Neural cell (in vitro differentiated cells): ENCODE measurements around the gene LCLAT1. TPM values are rescaled to one million over a fixed set of nuclear protein-coding genes. Genes with fewer than 3 reads are reported as not detected.

Experiments
- H2AFZ ChIP-seq: fragments of 200-600, 300-800 bp; sonication (generic), shearing (Covaris generic); 2 replicates; pipeline ENCODE4 v1.6.0; 2014; ENCODE audit warnings: low read depth, mild to moderate bottlenecking, antibody characterized with exemption, low read length, moderate library complexity
- H3F3A ChIP-seq: fragments of 200-600 bp; shearing (Covaris generic); 2 replicates; pipeline ENCODE4 v1.6.1; 2016; ENCODE audit warnings: mild to moderate bottlenecking, moderate library complexity, mixed read lengths, antibody characterized with exemption, low read length; ENCODE audit not compliant: insufficient read depth, poor library complexity, severe bottlenecking
- H3K27ac ChIP-seq: fragments of 200-600, 300-800 bp; sonication (generic), shearing (Covaris generic); 2 replicates; pipeline ENCODE4 v1.5.1; 2014; ENCODE audit warnings: mild to moderate bottlenecking, low read length, moderate library complexity
- H3K27me3 ChIP-seq: fragments of 300-800, 200-600 bp; sonication (generic), shearing (Covaris generic); 2 replicates; pipeline ENCODE4 v1.6.0; 2014; ENCODE audit warnings: mild to moderate bottlenecking, low read depth, low read length, moderate library complexity; ENCODE audit not compliant: insufficient read depth
- H3K36me3 ChIP-seq: fragments of 300-800, 200-600 bp; sonication (generic), shearing (Covaris generic); 2 replicates; pipeline ENCODE4 v1.5.1; 2014; ENCODE audit warnings: mild to moderate bottlenecking, antibody characterized with exemption, low read length, moderate library complexity; ENCODE audit not compliant: insufficient read depth
- H3K4me2 ChIP-seq: fragments of 300-800, 200-600 bp; sonication (generic), shearing (Covaris generic); 2 replicates; pipeline ENCODE4 v1.6.0; 2014; ENCODE audit warnings: mild to moderate bottlenecking, low read length
- H3K4me3 ChIP-seq: fragments of 300-800, 200-600 bp; sonication (generic), shearing (Covaris generic); 2 replicates; pipeline ENCODE4 v1.5.1; 2014; ENCODE audit warnings: mild to moderate bottlenecking, low read length, moderate library complexity
- H3K79me2 ChIP-seq: fragments of 200-600 bp; shearing (Covaris generic); replicated peaks from 2 replicates; pipeline ENCODE4 v1.6.0; 2014; ENCODE audit warnings: mild to moderate bottlenecking, low read length, moderate library complexity; ENCODE audit not compliant: insufficient read depth
- H3K9ac ChIP-seq: fragments of 300-800, 200-600 bp; sonication (generic), shearing (Covaris generic); 2 replicates; pipeline ENCODE4 v1.6.1; 2016; ENCODE audit warnings: mild to moderate bottlenecking, low read length, mixed read lengths
- H3K9me2 ChIP-seq: fragments of 200-600 bp; shearing (Covaris generic); 2 replicates; pipeline ENCODE4 v1.6.1; 2016; ENCODE audit warnings: mild to moderate bottlenecking, low read length, mixed read lengths; ENCODE audit not compliant: insufficient read depth
- H3K9me3 ChIP-seq: fragments of 200-600, 300-800 bp; sonication (generic), shearing (Covaris generic); 2 replicates; pipeline ENCODE4 v1.6.1; 2016; ENCODE audit warnings: mild to moderate bottlenecking, mixed run types, low read length, moderate library complexity, mixed read lengths
- H4K20me1 ChIP-seq: fragments of 200-600 bp; shearing (Covaris generic); 2 replicates; pipeline ENCODE4 v1.6.1; 2016; ENCODE audit warnings: mild to moderate bottlenecking, mixed run types; ENCODE audit not compliant: insufficient read depth
- CTCF ChIP-seq: fragments of 450-650 bp; IDR thresholded peaks from 2 replicates; pipeline ENCODE4 v1.5.1; 2014; ENCODE audit warnings: antibody characterized with exemption, mild to moderate bottlenecking, moderate library complexity; ENCODE audit not compliant: poor library complexity, severe bottlenecking
- EP300 ChIP-seq: fragments of 450-650 bp; conservative IDR thresholded peaks from 2 replicates; pipeline ENCODE4 v1.6.1; 2014; ENCODE audit warnings: antibody characterized with exemption, mild to moderate bottlenecking, moderate library complexity; ENCODE audit not compliant: poor library complexity, severe bottlenecking
- EZH2 ChIP-seq: fragments of 200-600, 300-800 bp; shearing (Covaris generic), sonication (generic); IDR thresholded peaks from 2 replicates; pipeline ENCODE4 v1.6.1; 2014; ENCODE audit warnings: antibody characterized with exemption, low read length, borderline replicate concordance, mild to moderate bottlenecking; ENCODE audit not compliant: insufficient read depth, poor library complexity, severe bottlenecking
- MXI1 ChIP-seq: fragments of 450-650 bp; conservative IDR thresholded peaks from 2 replicates; pipeline ENCODE4 v1.6.1; 2014; ENCODE audit warnings: antibody characterized with exemption, mild to moderate bottlenecking; ENCODE audit not compliant: poor library complexity, severe bottlenecking
- POLR2AphosphoS5 ChIP-seq: IDR thresholded peaks from 2 replicates; pipeline ENCODE4 v1.6.1; 2012
- RAD21 ChIP-seq: fragments of 450-650 bp; conservative IDR thresholded peaks from 2 replicates; pipeline ENCODE4 v1.6.1; 2014; ENCODE audit warnings: antibody characterized with exemption, mild to moderate bottlenecking, moderate library complexity
- REST ChIP-seq: IDR thresholded peaks from 2 replicates; pipeline ENCODE4 v1.6.1; 2012; ENCODE audit warnings: borderline replicate concordance
- SMC3 ChIP-seq: fragments of 450-650 bp; conservative IDR thresholded peaks from 2 replicates; pipeline ENCODE4 v1.6.1; 2014; ENCODE audit warnings: antibody characterized with exemption, mild to moderate bottlenecking, moderate library complexity; ENCODE audit not compliant: poor library complexity
- TAF1 ChIP-seq: IDR thresholded peaks from 2 replicates; pipeline ENCODE4 v1.6.1; 2012; ENCODE audit warnings: low read depth
- polyA plus RNA-seq: library from polyadenylated mRNA; depleted of rRNA; stranded (reverse); fragments of >200 nt; gene quantifications from 2 replicates; pipeline ENCODE4 v1.2.3, GENCODE V29; 2014

Gene LCLAT1
- polyA plus RNA-seq, 1 donor from 2014 or later: 5.8 TPM

GRCh38 chr2:30502310-30502709 lies 55.3 kb downstream of the LCLAT1 start:
- no peak overlapping the region for H3K9ac ChIP-seq
- no peaks in the 10 kb centered on the region for H3K9me2 ChIP-seq
- no peak overlapping the region for H3K4me3 ChIP-seq
- H3K4me2 ChIP-seq: no peak overlapping the region
- H3K36me3 ChIP-seq: no peaks in the 10 kb centered on the region
- H3K79me2 ChIP-seq: no peaks in the 10 kb centered on the region
- no peak overlapping the region for H3K27ac ChIP-seq
- H4K20me1 ChIP-seq: no peaks in the 10 kb centered on the region
- no peaks in the 10 kb centered on the region for H3K27me3 ChIP-seq
- H2AFZ ChIP-seq: no peak overlapping the region
- H3K9me3 ChIP-seq: no peaks in the 10 kb centered on the region
- H3F3A ChIP-seq: no peaks in the 10 kb centered on the region
- no peak for TF ChIP-seq EP300
- TF ChIP-seq REST: no peak
- no peak for TF ChIP-seq MXI1
- TF ChIP-seq POLR2AphosphoS5: no peak
- no peak for TF ChIP-seq RAD21
- TF ChIP-seq CTCF: no peak
- no peak for TF ChIP-seq TAF1
- no peak for TF ChIP-seq SMC3
- TF ChIP-seq EZH2: no peak

GRCh38 chr2:30503007-30503694 lies 56.1 kb downstream of the LCLAT1 start:
- H3F3A ChIP-seq: no peaks in the 10 kb centered on the region
- no peaks in the 10 kb centered on the region for H4K20me1 ChIP-seq
- H3K79me2 ChIP-seq: no peaks in the 10 kb centered on the region

More at GRCh38 chr2:30503007-30503694, 56.1 kb downstream of the LCLAT1 start:
- H3K4me3 ChIP-seq: no peak overlapping the region
- no peaks in the 10 kb centered on the region for H3K9me3 ChIP-seq
- no peaks in the 10 kb centered on the region for H3K9me2 ChIP-seq
- no peak overlapping the region for H3K27ac ChIP-seq
- H2AFZ ChIP-seq: no peak overlapping the region
- no peaks in the 10 kb centered on the region for H3K36me3 ChIP-seq
- no peak overlapping the region for H3K4me2 ChIP-seq
- TF ChIP-seq EP300 (no peak), CTCF (no peak)
- no peaks in the 10 kb centered on the region for H3K27me3 ChIP-seq
- H3K9ac ChIP-seq: no peak overlapping the region
